Activated naive CD4-positive, alpha-beta T cell treated with anti-CD3 and anti-CD28 coated beads for 36 hours (primary cell): ENCODE data around the gene FRAS1. TPM values are rescaled to one million over a fixed set of nuclear protein-coding genes. Genes with fewer than 3 reads are reported as not detected.
"Not testable (repeated sequence)": the region's sequence is repeated elsewhere in the genome, so short reads cannot be mapped to it uniquely, and the experiment has no call there.

Experiments used
- CTCF ChIA-PET: fragments of 350-600 bp; sonication (Branson Sonifier 250); formaldehyde crosslinking; loops from one replicate; lab custom pipeline; 2021; ENCODE audit warnings: antibody characterized with exemption; lab: Charles Lee
- DNase-seq: peaks from one replicate; pipeline ENCODE4 v3.0.0-alpha.2; 2020
- H3K27ac Mint-ChIP-seq: one replicate; pipeline ENCODE4 v1.8.0; 2021; ENCODE audit warnings: mild to moderate bottlenecking, mixed read lengths
- H3K27me3 Mint-ChIP-seq: one replicate; pipeline ENCODE4 v1.8.0; 2021; ENCODE audit warnings: low read depth, mixed read lengths
- H3K36me3 Mint-ChIP-seq: one replicate; pipeline ENCODE4 v1.8.0; 2021; ENCODE audit warnings: low read depth, mixed read lengths
- H3K4me1 Mint-ChIP-seq: one replicate; pipeline ENCODE4 v1.8.0; 2021; ENCODE audit warnings: low read depth, mixed read lengths
- H3K4me3 Mint-ChIP-seq: one replicate; pipeline ENCODE4 v1.8.0; 2021; ENCODE audit warnings: mild to moderate bottlenecking, moderate library complexity, mixed read lengths
- H3K9me3 Mint-ChIP-seq: one replicate; pipeline ENCODE4 v1.8.0; 2021; ENCODE audit warnings: mixed read lengths
- intact Hi-C: fragments of 100-400 bp; cut with micrococcal nuclease; formaldehyde crosslinking; loops from one replicate; pipeline ENCODE4 v1.15.1; 2023
- total RNA-seq, 2 experiments: library from RNA; stranded (reverse); gene quantifications; one replicate each; pipeline ENCODE4 v1.2.3, GENCODE V29; 2021

FRAS1 gene
- total RNA-seq, 2 experiments from 2014 or later: not detected

GRCh38 chr4:78437608-78438088 is 380.5 kb downstream of the FRAS1 start:
- DNase-seq: no peak
- CTCF ChIA-PET: interaction anchor here (1.1 kb wide), 1 partner anchor 26 kb away, joined by 3 read pairs; no protein-coding TSS in a partner anchor
- Mint-ChIP-seq H3K27ac (no peak overlapping the region), H3K4me3 (no peak overlapping the region), H3K27me3 (peaks cover 4% of the 10 kb centered on the region), H3K9me3 (no peaks in the 10 kb centered on the region), H3K4me1 (no peaks in the 10 kb centered on the region), H3K36me3 (no peaks in the 10 kb centered on the region)
- intact Hi-C loops: no loop called here

GRCh38 chr4:78439328-78439727 is 382.2 kb downstream of the FRAS1 start:
- H3K9me3 Mint-ChIP-seq: no peaks in the 10 kb centered on the region
- no peak overlapping the region for H3K4me3 Mint-ChIP-seq
- no peaks in the 10 kb centered on the region for H3K4me1 Mint-ChIP-seq
- H3K27ac Mint-ChIP-seq: no peak overlapping the region
- DNase-seq: no peak
- peaks cover 4% of the 10 kb centered on the region for H3K27me3 Mint-ChIP-seq
- CTCF ChIA-PET: no interaction called here
- intact Hi-C loops: no loop called here
- H3K36me3 Mint-ChIP-seq: no peaks in the 10 kb centered on the region

- Mint-ChIP-seq H3K4me1 (no peaks in the 10 kb centered on the region), H3K4me3 (no peak overlapping the region), H3K36me3 (no peaks in the 10 kb centered on the region), H3K27me3 (no peaks in the 10 kb centered on the region), H3K9me3 (no peaks in the 10 kb centered on the region), H3K27ac (no peak overlapping the region)
- CTCF ChIA-PET: no interaction called here
- intact Hi-C loops: no loop called here
- no peak for DNase-seq
Observed at GRCh38 chr4:78441756-78442155, 384.6 kb downstream of the FRAS1 start.

GRCh38 chr4:78446619-78447018 is 389.5 kb downstream of the FRAS1 start:
- H3K4me3 Mint-ChIP-seq: no peak overlapping the region
- no peak overlapping the region for H3K27ac Mint-ChIP-seq
- no peaks in the 10 kb centered on the region for H3K36me3 Mint-ChIP-seq
- H3K27me3 Mint-ChIP-seq: no peaks in the 10 kb centered on the region
- no peaks in the 10 kb centered on the region for H3K9me3 Mint-ChIP-seq
- intact Hi-C loops: no loop called here
- CTCF ChIA-PET: no interaction called here
- DNase-seq: no peak
- H3K4me1 Mint-ChIP-seq: no peaks in the 10 kb centered on the region

GRCh38 chr4:78451407-78451806 is 394.3 kb downstream of the FRAS1 start:
- CTCF ChIA-PET: interaction anchor here (0.7 kb wide), 1 partner anchor 335 kb away, joined by 3 read pairs; no protein-coding TSS in a partner anchor
- intact Hi-C loops: no loop called here
- Mint-ChIP-seq H3K27ac (no peak overlapping the region), H3K36me3 (no peaks in the 10 kb centered on the region), H3K4me1 (no peaks in the 10 kb centered on the region), H3K9me3 (no peaks in the 10 kb centered on the region), H3K4me3 (no peak overlapping the region), H3K27me3 (peaks cover 8% of the 10 kb centered on the region)
- DNase-seq: no peak

- intact Hi-C loops: no loop called here
- CTCF ChIA-PET: no interaction called here
- DNase-seq: no peak
- Mint-ChIP-seq H3K4me1 (no peaks in the 10 kb centered on the region), H3K9me3 (no peaks in the 10 kb centered on the region), H3K36me3 (no peaks in the 10 kb centered on the region), H3K27me3 (peaks cover 13% of the 10 kb centered on the region), H3K4me3 (no peak overlapping the region), H3K27ac (no peak overlapping the region)
Observed at GRCh38 chr4:78454016-78454415, 396.9 kb downstream of the FRAS1 start.

- Mint-ChIP-seq H3K4me3 (no peak overlapping the region), H3K36me3 (no peaks in the 10 kb centered on the region), H3K27me3 (peaks cover 13% of the 10 kb centered on the region), H3K27ac (no peak overlapping the region), H3K4me1 (no peaks in the 10 kb centered on the region), H3K9me3 (no peaks in the 10 kb centered on the region)
- CTCF ChIA-PET: no interaction called here
- intact Hi-C loops: no loop called here
- no peak for DNase-seq
Observed at GRCh38 chr4:78457751-78458150, 400.6 kb downstream of the FRAS1 start.

- intact Hi-C loops: no loop called here
- no peak for DNase-seq
- H3K9me3 Mint-ChIP-seq: no peaks in the 10 kb centered on the region
- H3K27ac Mint-ChIP-seq: no peak overlapping the region
- H3K27me3 Mint-ChIP-seq: peaks cover 5% of the 10 kb centered on the region
- no peaks in the 10 kb centered on the region for H3K36me3 Mint-ChIP-seq
- CTCF ChIA-PET: interaction anchor here (0.7 kb wide), 1 partner anchor 50 kb away, joined by 3 read pairs; no protein-coding TSS in a partner anchor
- H3K4me3 Mint-ChIP-seq: no peak overlapping the region
- no peaks in the 10 kb centered on the region for H3K4me1 Mint-ChIP-seq
Observed at GRCh38 chr4:78459327-78459726, 402.2 kb downstream of the FRAS1 start.

- intact Hi-C loops: no loop called here
- Mint-ChIP-seq H3K4me1 (no peaks in the 10 kb centered on the region), H3K27me3 (peaks cover 5% of the 10 kb centered on the region), H3K9me3 (no peaks in the 10 kb centered on the region), H3K4me3 (no peak overlapping the region), H3K36me3 (no peaks in the 10 kb centered on the region), H3K27ac (no peak overlapping the region)
- no peak for DNase-seq
- CTCF ChIA-PET: no interaction called here
Observed at GRCh38 chr4:78460368-78460767, 403.2 kb downstream of the FRAS1 start.

GRCh38 chr4:78464265-78464664 is 407.1 kb downstream of the FRAS1 start:
- intact Hi-C loops: no loop called here
- no peak overlapping the region for H3K27ac Mint-ChIP-seq
- CTCF ChIA-PET: no interaction called here
- H3K4me3 Mint-ChIP-seq: no peak overlapping the region
- no peaks in the 10 kb centered on the region for H3K27me3 Mint-ChIP-seq
- no peaks in the 10 kb centered on the region for H3K36me3 Mint-ChIP-seq
- no peaks in the 10 kb centered on the region for H3K4me1 Mint-ChIP-seq
- H3K9me3 Mint-ChIP-seq: no peaks in the 10 kb centered on the region
- no peak for DNase-seq

GRCh38 chr4:78467223-78467622 is 410.1 kb downstream of the FRAS1 start:
- H3K27me3 Mint-ChIP-seq, H3K27ac Mint-ChIP-seq, H3K9me3 Mint-ChIP-seq, H3K4me1 Mint-ChIP-seq, CTCF ChIA-PET, H3K4me3 Mint-ChIP-seq, intact Hi-C loops, H3K36me3 Mint-ChIP-seq, DNase-seq: not testable (repeated sequence)

- peaks cover 1% of the 10 kb centered on the region for H3K27me3 Mint-ChIP-seq
- CTCF ChIA-PET: no interaction called here
- no peaks in the 10 kb centered on the region for H3K9me3 Mint-ChIP-seq
- H3K4me3 Mint-ChIP-seq: no peak overlapping the region
- H3K36me3 Mint-ChIP-seq: no peaks in the 10 kb centered on the region
- intact Hi-C loops: no loop called here
- H3K27ac Mint-ChIP-seq: no peak overlapping the region
- no peak for DNase-seq
- H3K4me1 Mint-ChIP-seq: no peaks in the 10 kb centered on the region
Observed at GRCh38 chr4:78468272-78468671, 411.1 kb downstream of the FRAS1 start.

GRCh38 chr4:78476108-78476704 is 419.1 kb downstream of the FRAS1 start:
- no peaks in the 10 kb centered on the region for H3K9me3 Mint-ChIP-seq
- no peak overlapping the region for H3K27ac Mint-ChIP-seq
- DNase-seq: no peak
- CTCF ChIA-PET: no interaction called here
- no peak overlapping the region for H3K4me3 Mint-ChIP-seq
- H3K4me1 Mint-ChIP-seq: no peaks in the 10 kb centered on the region
- H3K36me3 Mint-ChIP-seq: no peaks in the 10 kb centered on the region
- peaks cover 3% of the 10 kb centered on the region for H3K27me3 Mint-ChIP-seq
- intact Hi-C loops: no loop called here
